A549 (cell line): ENCODE data around the gene LRP1.

Source experiments
- CTCF ChIP-seq: fragments of >200 bp; sonication (Bioruptor Twin); formaldehyde crosslinking; IDR thresholded peaks from 3 replicates; pipeline ENCODE4 v1.5.1; 2016
- MAX ChIP-seq: IDR thresholded peaks from 2 replicates; pipeline ENCODE4 v1.6.1; 2012

GRCh38 chr12:57240066-57240921 is 112.0 kb downstream of the LRP1 start:
- TF ChIP-seq CTCF (no peak), MAX (peak; percentile 77)
